Activated CD4-positive, alpha-beta T cell treated with anti-CD3 and anti-CD28 coated beads, Interleukin-2, amount 50 U/mL, for 1 hour (primary cell): ENCODE measurements around the gene LCK.

Source experiments
- DNase-seq: peaks from one replicate; pipeline ENCODE4 v3.0.0-alpha.2; 2020

The LCK gene

GRCh38 chr1:32250893-32251716 lies at the start of gene LCK:
LCK (plus strand) TSS chr1:32251265; CDS start chr1:32274330, 23,065 bp downstream.
- peak; percentile 53 for DNase-seq

GRCh38 chr1:32204943-32205361 lies 46.1 kb upstream of the LCK start:
- no peak for DNase-seq

GRCh38 chr1:32205401-32206370 lies 45.4 kb upstream of the LCK start, which contains the start of gene IQCC:
IQCC (plus strand) TSS chr1:32205671; CDS start chr1:32205682, 11 bp downstream.
- DNase-seq, result peak; percentile 83

GRCh38 chr1:32208469-32208868 lies 42.6 kb upstream of the LCK start:
- DNase-seq, result no peak

DNA sequence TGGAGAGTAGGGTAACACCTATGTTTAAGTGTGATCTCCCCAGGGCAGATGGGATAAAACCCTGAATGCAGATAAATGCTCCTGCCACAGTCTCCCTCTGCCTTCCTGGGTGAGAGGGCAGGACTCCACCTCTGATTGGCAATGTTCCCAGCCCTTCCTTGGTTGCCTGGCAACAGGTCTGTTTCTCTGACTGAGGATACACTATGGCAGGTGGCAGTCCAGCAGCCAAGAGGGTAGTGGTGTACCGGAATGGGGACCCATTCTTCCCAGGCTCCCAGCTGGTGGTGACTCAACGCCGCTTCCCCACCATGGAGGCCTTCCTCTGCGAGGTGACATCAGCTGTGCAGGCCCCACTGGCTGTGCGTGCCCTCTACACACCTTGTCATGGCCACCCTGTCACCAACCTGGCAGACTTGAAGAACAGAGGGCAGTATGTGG lies 42.2 kb upstream of the LCK start, which contains the start of gene DCDC2B:
DCDC2B (plus strand) TSS at position 199 of the 438 bp plus-strand sequence; CDS start at position 204, 5 bp downstream.
- no peak for DNase-seq

DNA sequence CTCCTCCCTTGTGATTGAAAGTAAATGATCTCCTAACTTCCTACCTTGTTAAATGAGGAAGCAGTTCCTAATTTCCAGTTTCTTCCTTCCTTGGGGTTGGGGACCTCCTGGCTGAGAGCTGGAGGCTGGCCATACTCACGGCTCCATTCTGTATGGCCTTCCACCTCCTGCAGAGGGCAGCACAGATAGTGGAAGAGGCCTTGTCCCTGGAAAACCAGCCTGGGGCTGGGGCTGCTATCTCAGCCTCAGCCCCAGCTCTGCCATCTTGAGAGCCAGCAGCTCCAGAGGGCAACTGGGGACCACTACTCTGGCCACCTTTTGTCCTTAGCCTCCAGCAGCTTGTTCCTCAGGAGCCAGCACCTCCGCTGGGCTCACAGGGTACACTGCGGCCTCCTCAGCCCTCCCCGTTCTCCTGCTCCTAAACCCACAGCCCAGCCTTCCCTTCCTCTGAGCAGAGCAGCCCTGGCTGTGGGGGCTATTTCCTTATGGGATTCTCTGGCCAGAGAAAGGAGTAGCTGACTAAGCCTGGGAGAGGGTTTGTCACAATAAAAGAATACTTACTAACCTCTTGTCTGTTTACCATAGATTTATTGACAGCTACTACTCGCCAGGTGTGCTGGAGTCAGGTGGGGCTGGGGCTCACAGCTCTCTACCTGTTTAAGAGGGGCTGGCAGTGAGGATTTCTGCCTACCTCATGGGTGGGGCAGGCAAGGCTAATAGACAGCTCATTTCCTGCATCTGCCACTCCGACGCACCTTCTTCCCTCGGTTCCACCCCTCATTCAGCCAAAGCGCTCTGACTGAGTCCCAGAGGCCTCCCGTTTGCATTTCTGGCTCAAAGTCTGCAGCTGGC lies 35.2 kb upstream of the LCK start:
- peak; percentile 61 for DNase-seq

DNA sequence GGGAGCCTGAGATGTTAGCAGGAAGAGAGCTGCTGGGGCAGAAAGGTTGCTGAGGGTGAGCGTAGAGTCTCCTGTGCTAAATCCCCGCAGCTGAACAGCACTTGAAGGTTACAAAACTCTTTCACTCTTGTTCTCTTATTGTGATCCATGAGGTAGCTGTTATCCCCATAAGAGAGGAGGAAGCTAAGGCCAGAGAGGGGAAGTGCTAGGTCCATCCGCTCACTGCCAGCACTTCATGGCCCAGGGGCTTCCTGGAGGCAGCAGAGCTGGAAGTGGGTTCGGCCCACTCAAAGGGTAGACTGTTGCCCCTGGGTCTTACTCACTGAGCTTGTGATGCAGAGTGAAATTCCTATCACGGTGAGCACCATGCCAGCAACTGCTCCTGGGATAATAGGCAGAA lies 34.5 kb upstream of the LCK start:
- no peak for DNase-seq

GRCh38 chr1:32219022-32219421 lies 32.0 kb upstream of the LCK start:
- no peak for DNase-seq

DNA sequence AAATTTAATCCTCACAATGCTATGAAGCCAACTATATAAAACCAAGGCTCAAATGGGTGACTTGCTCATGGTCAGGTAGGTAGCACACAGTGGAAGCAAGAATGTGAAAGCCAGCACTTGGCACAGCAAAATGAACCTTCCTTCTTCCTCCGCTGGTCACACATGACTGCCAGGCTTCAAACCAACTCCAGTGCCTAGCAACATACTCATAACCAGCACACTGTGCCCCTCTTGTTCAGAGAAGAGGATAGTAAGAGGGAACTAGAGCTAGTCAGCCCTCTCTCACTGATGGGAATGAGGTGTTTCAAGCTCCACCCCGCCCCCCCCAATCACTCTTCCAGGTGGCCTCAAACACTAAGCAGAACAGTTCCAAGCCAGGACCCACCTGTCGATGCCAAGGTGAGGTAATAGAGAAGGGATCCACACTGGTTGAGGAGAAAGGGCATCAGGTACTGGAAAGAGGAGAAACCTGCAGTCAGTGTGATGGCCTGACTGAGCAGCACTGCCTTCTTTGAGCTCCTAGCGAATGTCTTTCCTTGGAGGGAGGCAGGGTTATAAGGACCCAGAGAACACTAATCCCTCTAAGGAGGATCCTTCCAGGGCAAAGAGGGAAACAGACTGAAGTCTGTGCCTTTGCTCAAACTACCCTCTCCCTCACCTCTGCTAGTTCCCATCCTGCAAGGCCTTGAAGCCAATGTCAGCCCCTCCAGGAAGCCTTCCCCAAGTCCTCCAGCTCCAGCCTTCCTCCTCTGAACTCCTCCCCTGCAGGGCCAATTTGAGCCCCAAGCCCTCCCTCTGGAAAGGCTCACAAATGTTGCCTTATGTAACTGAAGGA lies 30.1 kb upstream of the LCK start:
- no peak for DNase-seq

GRCh38 chr1:32221581-32221979 lies 29.5 kb upstream of the LCK start:
- no peak for DNase-seq

DNA sequence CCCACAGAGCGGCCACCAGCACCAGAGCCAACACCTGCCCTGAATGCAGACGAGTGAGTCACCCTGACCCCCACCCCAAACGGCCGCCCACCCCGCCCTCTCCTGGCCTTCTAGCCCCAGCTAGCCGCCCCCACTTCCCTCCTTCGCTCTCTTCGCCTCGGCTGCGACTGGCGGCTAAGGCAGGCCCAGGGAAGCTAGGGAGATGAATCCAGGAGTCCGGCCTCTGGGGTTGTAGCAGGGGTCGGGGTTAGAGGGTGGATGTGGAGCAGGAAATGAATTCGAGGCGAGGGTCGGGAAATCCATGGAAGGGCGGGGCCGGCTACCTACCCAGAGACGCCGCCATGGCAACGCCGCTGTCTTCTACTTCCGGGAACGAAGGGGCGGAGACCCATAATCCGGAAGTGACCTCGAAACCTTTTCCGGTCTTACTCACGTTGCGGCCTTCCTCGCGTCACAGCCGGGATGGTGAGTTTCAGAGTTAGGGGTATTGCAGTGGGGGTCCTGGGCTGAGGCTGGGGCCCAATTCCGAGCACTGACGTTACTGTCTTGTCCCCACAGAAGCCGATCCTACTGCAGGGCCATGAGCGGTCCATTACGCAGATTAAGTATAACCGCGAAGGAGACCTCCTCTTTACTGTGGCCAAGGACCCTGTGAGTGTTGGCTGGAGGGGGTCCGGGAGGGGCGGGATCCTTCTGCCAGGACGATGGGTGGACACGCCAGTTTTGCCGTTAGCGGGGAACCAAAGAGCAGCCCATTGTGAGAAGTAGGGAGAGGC lies 28.9 kb upstream of the LCK start, which contains the start of the genes EIF3I and TMEM234:
EIF3I (plus strand) TSS at position 428 of the 776 bp plus-strand sequence; CDS start at position 463, 35 bp downstream.
TMEM234 (minus strand) TSS at position 374 of the 776 bp plus-strand sequence; CDS start at position 343, 31 bp downstream.
- peak; percentile 88 for DNase-seq

DNA sequence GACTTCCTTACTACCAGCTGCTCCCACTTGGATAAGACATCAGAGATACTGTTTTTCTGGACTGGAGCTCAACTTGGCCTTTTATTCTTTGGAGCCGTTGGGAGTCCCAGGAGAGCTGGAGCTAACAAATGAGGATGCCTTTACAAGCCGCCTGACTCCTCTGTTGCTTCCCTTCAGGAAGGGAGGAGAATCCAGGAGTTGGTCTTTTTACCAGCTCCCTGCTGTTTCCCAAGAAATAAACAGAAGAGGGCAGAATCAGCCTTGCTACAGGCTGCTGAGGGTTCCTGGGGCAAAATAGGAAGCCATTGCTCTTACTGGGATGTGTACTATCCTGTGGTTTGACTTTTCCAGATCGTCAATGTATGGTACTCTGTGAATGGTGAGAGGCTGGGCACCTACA lies 27.4 kb upstream of the LCK start:
- no peak for DNase-seq

- DNase-seq, result no peak
These were observed 26.8 kb upstream of the LCK start for GRCh38 chr1:32224285-32224684.

- no peak for DNase-seq
These were observed 22.3 kb upstream of the LCK start for GRCh38 chr1:32228771-32229170.

DNA sequence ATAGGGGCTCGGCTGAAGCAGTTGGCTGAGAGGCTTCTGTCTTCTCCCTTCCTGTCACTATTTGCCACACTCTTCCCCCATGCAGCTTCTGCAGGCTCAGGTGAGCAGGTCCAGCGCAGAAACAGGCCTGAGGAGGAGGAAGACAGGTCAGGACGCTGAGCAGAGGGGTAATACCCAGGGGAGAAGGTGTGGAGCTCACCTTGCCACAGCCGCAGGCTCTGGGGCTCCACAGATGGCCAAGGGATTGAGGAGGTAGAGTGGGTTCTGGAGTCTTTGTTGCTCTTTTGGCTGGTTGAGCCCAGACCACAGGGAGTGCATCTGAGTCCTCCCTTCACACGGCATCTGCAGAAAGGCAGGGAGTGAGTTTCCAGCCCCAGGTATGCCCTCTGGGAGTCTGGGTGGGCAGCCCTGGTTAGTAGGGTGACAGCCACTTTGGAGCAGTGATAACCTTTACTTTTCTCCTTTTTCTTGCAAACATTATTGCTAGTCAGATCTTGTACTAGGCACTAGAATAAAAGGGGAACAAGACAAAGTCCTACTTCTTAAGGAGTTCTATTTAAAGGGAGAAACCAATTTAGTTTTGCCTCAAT lies 19.1 kb upstream of the LCK start:
- DNase-seq, result no peak

DNA sequence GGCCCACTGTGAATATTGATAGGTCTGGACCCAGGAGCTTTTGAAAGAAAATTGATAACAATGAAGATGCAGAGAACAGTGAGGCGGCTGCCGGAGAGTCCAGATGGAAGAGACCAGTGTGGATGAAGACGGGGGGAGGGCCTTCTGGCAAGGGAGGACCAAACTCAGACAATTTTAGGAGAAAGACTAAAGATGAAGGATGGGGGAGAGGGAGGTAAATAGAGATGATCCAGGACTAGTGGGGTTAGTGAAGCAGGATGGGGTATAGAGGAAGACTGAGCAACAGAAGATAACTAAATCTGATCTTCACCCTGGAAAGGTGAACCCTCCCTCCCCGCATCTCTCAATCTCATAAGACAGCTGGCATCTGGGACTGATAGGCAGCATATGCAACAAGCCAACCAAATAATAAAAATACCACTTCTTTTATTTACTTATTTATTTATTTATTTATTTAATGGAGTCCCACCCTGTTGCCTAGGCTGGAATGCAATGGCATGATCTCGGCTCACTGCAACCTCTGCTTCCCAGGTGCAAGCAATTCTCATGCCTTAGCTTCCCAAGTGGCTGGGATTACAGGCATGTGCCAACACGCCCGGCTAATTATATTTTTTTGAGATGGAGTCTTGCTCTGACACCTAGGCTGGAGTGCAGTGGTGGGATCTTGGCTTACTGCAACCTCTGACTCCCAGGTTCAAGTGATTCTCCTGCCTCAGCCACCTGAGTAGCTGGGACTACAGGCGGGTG lies 18.3 kb upstream of the LCK start:
- DNase-seq, result no peak

DNA sequence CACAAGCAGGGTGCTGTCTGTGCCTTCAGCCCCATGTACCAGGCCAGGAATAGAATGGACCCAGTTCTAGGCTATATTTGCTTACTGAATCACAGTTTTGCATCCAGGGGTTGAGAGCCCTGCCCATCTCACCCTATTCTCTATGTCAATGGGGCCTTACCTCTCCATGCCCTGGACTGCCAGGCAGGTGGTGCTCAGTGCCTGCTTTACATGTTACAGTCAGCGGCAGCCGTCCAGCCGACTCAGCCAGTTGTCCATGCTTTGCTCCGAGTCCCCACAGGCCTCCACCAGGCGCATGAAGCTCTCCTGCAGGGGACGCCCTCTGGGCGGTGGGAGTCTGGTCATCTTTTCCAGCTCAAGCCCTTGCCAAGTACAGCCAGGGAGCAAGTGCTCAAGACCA lies 16.3 kb upstream of the LCK start:
- DNase-seq, result no peak

- DNase-seq, result no peak
These were observed 11.7 kb upstream of the LCK start for GRCh38 chr1:32239337-32239736.

DNA sequence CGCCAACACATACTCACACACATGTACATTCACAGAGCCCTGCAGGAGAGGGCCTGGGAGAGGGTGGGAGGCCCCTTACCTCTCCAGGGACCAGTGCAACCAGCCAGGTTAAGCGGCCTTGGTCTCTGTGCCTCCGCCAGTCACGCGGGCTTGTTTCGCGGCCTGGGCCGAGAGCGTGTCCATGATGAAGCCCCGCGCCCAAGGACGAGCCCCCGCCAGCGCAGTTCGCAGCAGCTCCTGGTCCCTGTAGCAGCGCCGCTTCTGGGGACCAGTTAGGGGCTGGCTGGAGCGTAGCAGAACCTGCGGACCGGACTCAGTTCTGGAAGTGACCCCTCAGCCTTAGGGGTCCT lies 11.3 kb upstream of the LCK start:
- DNase-seq, result no peak
